ENCODE measurements around the gene EIF4E3. TPM values are rescaled to one million over a fixed set of nuclear protein-coding genes. Genes with fewer than 3 reads are reported as not detected.

Gene EIF4E3
- total and polyA plus RNA-seq, 8 donors = 4.1 to 25.9 (median 14.5) TPM

GRCh38 chr3:71752831-71753700, 27.9 kb upstream of the EIF4E3 start:
- Histone ChIP-seq H3K9me3 (no peaks in the 10 kb centered on the region), H3K36me3 (no peaks in the 10 kb centered on the region), H3K4me3 (peak overlapping the region; percentile 52 to 85 (median 57)), H3K27ac (no peak overlapping the region), H3K27me3 (peaks cover 0 to 37% (median 21%) of the 10 kb centered on the region in 3 donors), H3K4me1 (peaks cover 6 to 12% (median 8%) of the 10 kb centered on the region in 4 donors)
- intact Hi-C loops (cut with DNase I; ENCODE audit: low total_unique reads) = no loop called here
- DNase-seq = no peak
- 11 to 44% (median 16%) methylated on average over 20 to 68 of the region's 68 CpGs for WGBS, 5 donors
- TF ChIP-seq POLR2AphosphoS5 (IDR thresholded peaks at IDR 0.05) = no peak
- no peak for TF ChIP-seq EP300 (IDR thresholded peaks at IDR 0.05)

GRCh38 chr3:71751602-71752001, 26.4 kb upstream of the EIF4E3 start:
- Histone ChIP-seq H3K27me3 (peaks cover 0 to 33% (median 21%) of the 10 kb centered on the region in 3 donors), H3K4me1 (peaks cover 6 to 12% (median 8%) of the 10 kb centered on the region in 4 donors), H3K9me3 (no peaks in the 10 kb centered on the region), H3K36me3 (no peaks in the 10 kb centered on the region), H3K4me3 (no peak overlapping the region), H3K27ac (no peak overlapping the region)
- TF ChIP-seq CTCF (IDR thresholded peaks at IDR 0.05) (no peak), POLR2A (IDR thresholded peaks at IDR 0.05) (no peak), POLR2AphosphoS5 (IDR thresholded peaks at IDR 0.05) (no peak), EP300 (IDR thresholded peaks at IDR 0.05) (no peak)
- DNase-seq = no peak
- 88 to 97% (median 95%) methylated on average over 4 of the region's 4 CpGs for WGBS, 5 donors
- intact Hi-C loops (cut with DNase I; ENCODE audit: low total_unique reads) = no loop called here

- H3K27me3 ChIP-seq = no peaks in the 10 kb centered on the region
- H3K27ac ChIP-seq = no peak overlapping the region
- H3K36me3 ChIP-seq = no peaks in the 10 kb centered on the region
- intact Hi-C loops (cut with DNase I; ENCODE audit: low total_unique reads) = no loop called here
- DNase-seq = no peak
- TF ChIP-seq POLR2A (IDR thresholded peaks at IDR 0.05) (no peak), POLR2AphosphoS5 (IDR thresholded peaks at IDR 0.05) (no peak), EP300 (IDR thresholded peaks at IDR 0.05) (no peak), CTCF (IDR thresholded peaks at IDR 0.05) (no peak)
- WGBS, 5 donors = 84 to 93% (median 86%) methylated on average over 3 of the region's 3 CpGs
- no peaks in the 10 kb centered on the region for H3K4me1 ChIP-seq
- peaks cover 0 to 29% (median 27%) of the 10 kb centered on the region in 4 donors for H3K9me3 ChIP-seq
- no peak overlapping the region for H3K4me3 ChIP-seq
These were observed 19.5 kb upstream of the EIF4E3 start for GRCh38 chr3:71744738-71745137.

GRCh38 chr3:71742621-71743020, 17.4 kb upstream of the EIF4E3 start:
- H3K27ac ChIP-seq = no peak overlapping the region
- 96 to 100% (median 98%) methylated on average over 1 of the region's 1 CpG for whole genome bisulfite sequencing, 5 donors
- intact Hi-C loops (cut with DNase I; ENCODE audit: low total_unique reads) = no loop called here

More at GRCh38 chr3:71742621-71743020, 17.4 kb upstream of the EIF4E3 start:
- Histone ChIP-seq H3K4me3 (no peak overlapping the region), H3K36me3 (no peaks in the 10 kb centered on the region), H3K27me3 (no peaks in the 10 kb centered on the region), H3K4me1 (no peaks in the 10 kb centered on the region), H3K9me3 (peaks cover 0 to 31% (median 27%) of the 10 kb centered on the region in 4 donors)
- DNase-seq = no peak
- TF ChIP-seq CTCF (IDR thresholded peaks at IDR 0.05) = no peak
